SHP77 treated with DMSO at 0.1 percent for 48 hours (cell line): ENCODE results near the gene RXRG.

Experiments used
- DNase-seq: peaks from one replicate; lab custom pipeline; 2025; lab: John Stamatoyannopoulos, UW

RXRG gene

GRCh38 chr1:165408518-165408917 is 36.4 kb downstream of the RXRG start:
- no peak for DNase-seq

GRCh38 chr1:165407398-165407797 is 37.5 kb downstream of the RXRG start:
- no peak for DNase-seq

GRCh38 chr1:165403835-165404482 is 41.0 kb downstream of the RXRG start:
- peak; percentile 14 for DNase-seq

- DNase-seq, result no peak
These were observed 42.3 kb downstream of the RXRG start for GRCh38 chr1:165402517-165403111.

GRCh38 chr1:165397944-165398343 is 47.0 kb downstream of the RXRG start:
- DNase-seq, result no peak

GRCh38 chr1:165395901-165396300 is 49.0 kb downstream of the RXRG start:
- no peak for DNase-seq

GRCh38 chr1:165395478-165395877 is 49.4 kb downstream of the RXRG start:
- DNase-seq, result no peak

- DNase-seq, result peak; percentile 62
These were observed 52.0 kb downstream of the RXRG start for GRCh38 chr1:165392634-165393571.

GRCh38 chr1:165389609-165390008 is 55.3 kb downstream of the RXRG start:
- DNase-seq, result no peak

- no peak for DNase-seq
These were observed 57.0 kb downstream of the RXRG start for GRCh38 chr1:165387961-165388360.

- no peak for DNase-seq
These were observed 57.4 kb downstream of the RXRG start for GRCh38 chr1:165387505-165387904.

- DNase-seq, result no peak
These were observed 61.1 kb downstream of the RXRG start for GRCh38 chr1:165383599-165384405.

- no peak for DNase-seq
These were observed 61.9 kb downstream of the RXRG start for GRCh38 chr1:165383067-165383466.

GRCh38 chr1:165381745-165382505 is 63.0 kb downstream of the RXRG start:
- no peak for DNase-seq

- no peak for DNase-seq
These were observed 68.1 kb downstream of the RXRG start for GRCh38 chr1:165376811-165377311.

- DNase-seq, result no peak
These were observed 68.7 kb downstream of the RXRG start for GRCh38 chr1:165376041-165376810.

- DNase-seq, result no peak
These were observed 69.3 kb downstream of the RXRG start for GRCh38 chr1:165375623-165376022.

- no peak for DNase-seq
These were observed 73.2 kb downstream of the RXRG start for GRCh38 chr1:165371588-165372225.

GRCh38 chr1:165369255-165369848 is 75.6 kb downstream of the RXRG start:
- peak; percentile 27 for DNase-seq
